K562 (cell line): ENCODE data around the gene C3. TPM values are rescaled to one million over a fixed set of nuclear protein-coding genes. Genes with fewer than 3 reads are reported as not detected.

Experiments used
- ATAC-seq: fragments of 200-7000 bp; cut with Tn5 transposase; 3 replicates; pipeline ENCODE4 v1.9.1; 2020; ENCODE audit warnings: moderate library complexity
- BruUV-seq: library from RNA; stranded (reverse); fragments of 400-500 nt; replicated peaks from 2 replicates; lab custom pipeline; 2021; lab: Mats Ljungman, UMichigan
- CTCF ChIA-PET: fragments of 300-600 bp; formaldehyde crosslinking; extraction: SDS; loops from one replicate; lab custom pipeline; 2021; ENCODE audit warnings: low intra/inter-chr PET ratio; lab: Yijun Ruan, JAX
- POLR2A ChIA-PET: fragments of 300-600, 350-650 bp; sonication (Branson Sonifier 250); formaldehyde crosslinking; extraction: SDS; loops from one replicate; lab custom pipeline; 2021; ENCODE audit warnings: antibody characterized with exemption, inconsistent platforms; lab: Yijun Ruan, JAX
- DNase-seq, 4 experiments: peaks; one replicate each; pipeline versions ENCODE4 v3.0.0 to v3.0.0-alpha.2; 2011 to 2018; ENCODE audit warnings: low spot score in 3 of 4, mixed read lengths in 3 of 4; ENCODE audit errors: extremely low read depth in 1 of 4
- FAIRE-seq: peaks from 2 replicates; lab custom pipeline; 2011; peaks lifted over from hg19 to GRCh38; lab: Jason Lieb, UNC
- H2AFZ ChIP-seq: 2 replicates; pipeline ENCODE4 v1.6.0; 2011; ENCODE audit warnings: low read depth, low read length, control low read depth, inconsistent platforms
- H3K27ac ChIP-seq: fragments of 200-600 bp; 3 replicates; pipeline ENCODE4 v1.8.0; 2011; ENCODE audit warnings: low read depth, mild to moderate bottlenecking, control low read depth, inconsistent platforms, low read length, moderate library complexity, mixed read lengths; ENCODE audit errors: extremely low read depth
- H3K27me3 ChIP-seq, 2 experiments: fragments of 300-600 bp in 1 of 2; 2 replicates in 1 of 2; 3 replicates in 1 of 2; pipeline versions ENCODE4 v1.6.0 to v1.8.0; 2011; ENCODE audit warnings: inconsistent platforms in 2 of 2, low read length in 2 of 2, mild to moderate bottlenecking in 1 of 2, mixed read lengths in 1 of 2, moderate library complexity in 1 of 2; ENCODE audit not compliant: control insufficient read depth in 2 of 2, insufficient read depth in 2 of 2
- H3K36me3 ChIP-seq: fragments of 300-600 bp; 3 replicates; pipeline ENCODE4 v1.8.0; 2011; ENCODE audit warnings: mild to moderate bottlenecking, low read length, inconsistent platforms; ENCODE audit not compliant: control insufficient read depth, insufficient read depth
- H3K4me1 ChIP-seq, 2 experiments: fragments of 200-600 bp in 1 of 2; replicated peaks in 1 of 2; 2 replicates in 1 of 2; 3 replicates in 1 of 2; pipeline versions ENCODE4 v1.5.1 to v1.8.0; 2011; ENCODE audit warnings: inconsistent platforms in 2 of 2, low read length in 2 of 2, mild to moderate bottlenecking in 1 of 2, mixed read lengths in 1 of 2, moderate library complexity in 1 of 2; ENCODE audit not compliant: control insufficient read depth in 2 of 2, insufficient read depth in 2 of 2
- H3K4me2 ChIP-seq: 2 replicates; pipeline ENCODE4 v1.6.1; 2011; ENCODE audit warnings: low read length, control low read depth, inconsistent platforms, mixed read lengths; ENCODE audit not compliant: insufficient read depth
- H3K4me3 ChIP-seq: fragments of 200-600 bp; sonication (generic), shearing (Covaris generic); 2 replicates; pipeline ENCODE4 v1.5.1; 2016; ENCODE audit warnings: control low read depth, inconsistent platforms
- H3K79me2 ChIP-seq: fragments of 200-600 bp; 3 replicates; pipeline ENCODE4 v1.8.0; 2011; ENCODE audit warnings: low read length, inconsistent platforms; ENCODE audit not compliant: control insufficient read depth, insufficient read depth
- H3K9ac ChIP-seq, 2 experiments: 2 replicates each; pipeline versions ENCODE4 v1.6.0 to v1.6.1; 2011; ENCODE audit warnings: low read depth in 2 of 2, low read length in 2 of 2, control low read depth in 1 of 2, inconsistent platforms in 1 of 2, mild to moderate bottlenecking in 1 of 2, mixed read lengths in 1 of 2; ENCODE audit not compliant: insufficient read depth in 1 of 2
- H3K9me1 ChIP-seq: one replicate; pipeline ENCODE4 v1.6.0; 2011; ENCODE audit warnings: inconsistent platforms, mild to moderate bottlenecking, low read length, moderate library complexity; ENCODE audit not compliant: control insufficient read depth, insufficient read depth
- H3K9me3 ChIP-seq: replicated peaks from 2 replicates; pipeline ENCODE4 v1.5.1; 2011; ENCODE audit warnings: low read depth, low read length, inconsistent platforms; ENCODE audit not compliant: control insufficient read depth, insufficient read depth
- H4K20me1 ChIP-seq: replicated peaks from 2 replicates; pipeline ENCODE4 v1.6.1; 2011; ENCODE audit warnings: low read length, inconsistent platforms, mixed read lengths; ENCODE audit not compliant: control insufficient read depth, insufficient read depth
- EZH2 ChIP-seq: IDR thresholded peaks from 2 replicates; pipeline ENCODE4 v1.6.1; 2012; ENCODE audit warnings: low read depth, mild to moderate bottlenecking, inconsistent platforms, low read length, borderline replicate concordance
- KDM4B ChIP-seq, 2 experiments: fragments of 450-650 bp in 1 of 2; sonication (generic) in 1 of 2; IDR thresholded peaks; 2 replicates each; pipeline ENCODE4 v1.6.1; 2016 to 2017; ENCODE audit warnings: borderline replicate concordance in 2 of 2, antibody characterized with exemption in 1 of 2, low read depth in 1 of 2, mild to moderate bottlenecking in 1 of 2
- OTX1 ChIP-seq: fragments of 450-650 bp; formaldehyde crosslinking; IDR thresholded peaks from 2 replicates; pipeline ENCODE4 v1.4.0; 2022; ENCODE audit warnings: mild to moderate bottlenecking
- RBM39 ChIP-seq: fragments of 200-400 bp; formaldehyde crosslinking; optimal IDR thresholded peaks from 2 replicates; pipeline ENCODE3; 2018; ENCODE audit warnings: low read depth, low read length
- ZBTB7A ChIP-seq: IDR thresholded peaks from 2 replicates; pipeline ENCODE4 v1.6.1; 2011; ENCODE audit warnings: low read depth, mild to moderate bottlenecking, low read length, moderate library complexity, borderline replicate concordance; ENCODE audit not compliant: control insufficient read depth
- WGBS: fragments of 100-300 bp; shearing (Covaris generic); methylation state at CpG from one replicate; pipeline ENCODE4 v1.1.6; 2016; ENCODE audit warnings: low coverage, mixed read lengths; ENCODE audit not compliant: insufficient coverage; ENCODE audit errors: missing lambda C conversion rate; 5-methylcytosine and 5-hydroxymethylcytosine counted together
- in situ Hi-C: fragments of 300-500 bp; cut with MboI; formaldehyde crosslinking; loops from 4 replicates; pipeline ENCODE4 v1.15.0; 2018; ENCODE audit warnings: inconsistent platforms, mixed read lengths
- intact Hi-C: fragments of 100-400 bp; cut with micrococcal nuclease; formaldehyde crosslinking; loops from 2 replicates; pipeline ENCODE4 v1.14.2; 2022
- polyA plus RNA-seq, 8 experiments: library from polyadenylated mRNA; depleted of rRNA in 4 of 8; stranded (reverse) in 5 of 8; unstranded in 3 of 8; fragments of >200 nt; fragmentation: Nextera tagmentation in 2 of 8; fragmentation: Illumina TruSeq in 1 of 8; extraction: Ambion mirVana in 2 of 8; extraction: Trizol in 1 of 8; gene quantifications; 2 replicates each; pipeline versions ENCODE4 v1.2.1 to v1.2.3, GENCODE V29; 2011 to 2014; ENCODE audit warnings: inconsistent platforms in 1 of 8, missing spikeins in 1 of 8
- total RNA-seq, 7 experiments: library from RNA; depleted of rRNA in 6 of 7; stranded (reverse); fragments of >200 nt in 6 of 7; fragmentation: Illumina TruSeq in 2 of 7; extraction: Trizol in 2 of 7; gene quantifications; 2 replicates each; pipeline versions ENCODE4 v1.2.1 to v1.2.3, GENCODE V29; 2011 to 2021; ENCODE audit warnings: low replicate concordance in 1 of 7

C3 gene
- total and polyA plus RNA-seq, 9 of the 15 experiments (the other 6 are each of a cell fraction or from before 2014, with no cell fraction given) = 0.59 to 10.6 (median 2.2) TPM

DNA sequence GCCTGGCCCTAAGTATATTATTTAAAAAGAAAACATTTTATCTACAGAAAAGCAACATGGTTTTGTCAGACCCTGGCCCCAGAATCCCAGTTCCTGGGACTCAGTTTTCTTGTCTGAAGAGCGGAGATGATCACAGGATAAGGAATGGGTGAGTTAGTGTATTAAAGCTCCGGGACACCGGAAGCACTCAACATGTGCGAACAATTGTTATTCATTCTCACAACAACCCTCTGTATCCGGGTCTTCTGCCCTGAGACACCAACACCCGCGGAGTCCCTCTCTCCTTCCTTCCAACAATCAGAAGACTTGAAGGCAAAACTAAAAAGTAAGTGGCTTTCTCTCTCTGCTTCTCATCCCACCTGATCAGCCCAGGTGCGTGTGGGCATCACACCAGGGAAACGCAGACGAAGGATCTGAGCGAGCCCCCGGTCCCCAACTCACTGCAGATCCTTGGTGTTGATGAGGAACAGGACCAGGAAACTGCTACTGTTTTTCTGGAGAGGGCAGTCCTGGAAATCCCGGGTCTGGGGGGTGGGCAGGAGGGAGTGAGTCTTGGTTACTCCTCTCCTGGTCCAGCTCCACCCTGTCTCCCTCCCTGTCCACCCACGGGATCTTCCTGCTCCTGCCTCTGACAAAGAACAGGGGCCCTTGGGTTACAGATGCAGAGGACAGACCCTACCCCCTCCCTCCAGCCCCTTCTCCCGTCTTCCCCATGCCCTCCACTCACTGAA lies 14.9 kb upstream of the C3 start:
- Histone ChIP-seq H3K9me3 (no peaks in the 10 kb centered on the region), H3K9ac (peak overlapping the region; percentile 84 to 93), H3K36me3 (peaks cover 3% of the 10 kb centered on the region; the same call in 1 of the 3 replicates), H4K20me1 (no peaks in the 10 kb centered on the region), H3K9me1 (no peaks in the 10 kb centered on the region), H3K79me2 (peaks cover 29% of the 10 kb centered on the region), H3K27me3 (no peaks in the 10 kb centered on the region), H3K4me1 (peaks cover 40 to 79% of the 10 kb centered on the region in 2 experiments), H3K27ac (peak overlapping the region; percentile 91), H2AFZ (peak overlapping the region; percentile 88; the same call in 1 of the 2 replicates), H3K4me2 (peak overlapping the region; percentile 92), H3K4me3 (peak overlapping the region; percentile 62)
- no TSS peak for BruUV-seq
- intact Hi-C loops = loop anchor here (5.0 to 10.0 kb wide), 2 partner anchors 103 to 221 kb away; no protein-coding TSS in a partner anchor
- ChIA-PET POLR2A (interaction anchor here (0.6 to 1.2 kb wide), 4 partner anchors 10 to 205 kb away, joined by 3 to 4 read pairs (median 4); partner anchors contain the start of genes C3 and TNFSF9), CTCF (interaction anchor here (0.6 kb wide), 1 partner anchor 1533 kb away, joined by 3 read pairs; no protein-coding TSS in a partner anchor)
- in situ Hi-C loops = no loop called here
- 65% methylated on average over 9 of the region's 15 CpGs for WGBS
- FAIRE-seq = no peak
- TF ChIP-seq RBM39 (no peak), OTX1 (CRISPR knock-in tag) (no peak), ZBTB7A (peak; percentile 15; the same call in 1 of the 2 replicates), EZH2 (no peak), KDM4B (IDR thresholded peaks at IDR 0.05; ENCODE audit: borderline replicate concordance in 2 of 2, low read depth in 1 of 2) (no peak)
- DNase-seq = no peak
- no peak for ATAC-seq
